ENCODE data around the gene CCND1.

The CCND1 gene

GRCh38 chr11:69654001-69654659 lies 13.2 kb downstream of the CCND1 start:
- no peak for DNase-seq (ENCODE audit: low read depth)

- DNase-seq (ENCODE audit: low read depth) = no peak
These were observed 13.9 kb downstream of the CCND1 start for GRCh38 chr11:69654660-69655478.

GRCh38 chr11:69655479-69656428 lies 14.8 kb downstream of the CCND1 start:
- no peak for DNase-seq (ENCODE audit: low read depth)

GRCh38 chr11:69656536-69657455 lies 15.8 kb downstream of the CCND1 start:
- no peak for DNase-seq (ENCODE audit: low read depth)

- no peak for DNase-seq (ENCODE audit: low read depth)
These were observed 16.5 kb downstream of the CCND1 start for GRCh38 chr11:69657456-69657910.

GRCh38 chr11:69657911-69658625 lies 17.1 kb downstream of the CCND1 start:
- DNase-seq (ENCODE audit: low read depth) = no peak

GRCh38 chr11:69658626-69659450 lies 17.9 kb downstream of the CCND1 start:
- DNase-seq (ENCODE audit: low read depth) = no peak

- DNase-seq (ENCODE audit: low read depth) = no peak
These were observed 18.6 kb downstream of the CCND1 start for GRCh38 chr11:69659591-69659990.

GRCh38 chr11:69660001-69660500 lies 19.1 kb downstream of the CCND1 start:
- no peak for DNase-seq (ENCODE audit: low read depth)

GRCh38 chr11:69661413-69661715 lies 20.4 kb downstream of the CCND1 start:
- DNase-seq (ENCODE audit: low read depth) = no peak

- DNase-seq (ENCODE audit: low read depth) = no peak
These were observed 21.2 kb downstream of the CCND1 start for GRCh38 chr11:69662021-69662698.

GRCh38 chr11:69662806-69663205 lies 21.9 kb downstream of the CCND1 start:
- DNase-seq (ENCODE audit: low read depth) = no peak

- no peak for DNase-seq (ENCODE audit: low read depth)
These were observed 22.4 kb downstream of the CCND1 start for GRCh38 chr11:69663326-69663725.

GRCh38 chr11:69664103-69664775 lies 23.3 kb downstream of the CCND1 start:
- no peak for DNase-seq (ENCODE audit: low read depth)

GRCh38 chr11:69664901-69665300 lies 23.9 kb downstream of the CCND1 start:
- DNase-seq (ENCODE audit: low read depth) = no peak

GRCh38 chr11:69665669-69666068 lies 24.7 kb downstream of the CCND1 start:
- DNase-seq (ENCODE audit: low read depth) = no peak

- no peak for DNase-seq (ENCODE audit: low read depth)
These were observed 25.3 kb downstream of the CCND1 start for GRCh38 chr11:69666261-69666660.

- DNase-seq (ENCODE audit: low read depth) = no peak
These were observed 26.0 kb downstream of the CCND1 start for GRCh38 chr11:69666752-69667536.
